HG03025 (cell line): ENCODE data around the gene TUBA3C.

Experiments used
- ATAC-seq: cut with Tn5 transposase; IDR thresholded peaks from one replicate; pipeline ENCODE4 v1.9.1; 2021; ENCODE audit warnings: mild to moderate bottlenecking, moderate library complexity; ENCODE audit not compliant: unreplicated experiment, low FRiP score

TUBA3C gene

DNA sequence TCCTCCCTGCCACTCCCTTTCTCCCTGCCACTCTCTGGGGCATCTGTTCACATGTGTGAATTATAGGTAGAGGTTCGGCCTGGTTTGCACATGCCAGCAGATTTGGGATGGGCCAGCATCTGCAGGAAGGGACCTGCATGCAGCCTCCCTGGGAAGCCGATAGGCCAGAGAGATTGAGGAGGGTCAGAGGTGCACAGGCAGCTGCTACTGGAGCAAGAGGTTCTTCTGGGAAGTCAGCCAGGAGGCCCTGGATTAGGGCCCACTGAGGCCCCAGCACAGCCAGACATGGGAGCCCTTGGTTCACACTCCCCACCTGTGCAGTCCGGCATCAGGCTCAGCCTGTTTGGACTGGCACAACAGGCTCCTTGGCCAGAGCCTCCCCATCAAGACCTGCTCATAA lies 12.1 kb downstream of the TUBA3C start:
- no peak for ATAC-seq

GRCh38 chr13:19161308-19161707 lies 20.3 kb downstream of the TUBA3C start:
- ATAC-seq: no peak

- no peak for ATAC-seq
These were observed 21.7 kb downstream of the TUBA3C start for GRCh38 chr13:19159761-19160420.

GRCh38 chr13:19159181-19159580 lies 22.4 kb downstream of the TUBA3C start:
- ATAC-seq: no peak

- no peak for ATAC-seq
These were observed 23.0 kb downstream of the TUBA3C start for GRCh38 chr13:19158526-19159174.

- no peak for ATAC-seq
These were observed 23.6 kb downstream of the TUBA3C start for GRCh38 chr13:19158006-19158405.

GRCh38 chr13:19157461-19157860 lies 24.2 kb downstream of the TUBA3C start:
- no peak for ATAC-seq

GRCh38 chr13:19156013-19156825 lies 25.4 kb downstream of the TUBA3C start:
- no peak for ATAC-seq

GRCh38 chr13:19155321-19155861 lies 26.2 kb downstream of the TUBA3C start:
- ATAC-seq: no peak

DNA sequence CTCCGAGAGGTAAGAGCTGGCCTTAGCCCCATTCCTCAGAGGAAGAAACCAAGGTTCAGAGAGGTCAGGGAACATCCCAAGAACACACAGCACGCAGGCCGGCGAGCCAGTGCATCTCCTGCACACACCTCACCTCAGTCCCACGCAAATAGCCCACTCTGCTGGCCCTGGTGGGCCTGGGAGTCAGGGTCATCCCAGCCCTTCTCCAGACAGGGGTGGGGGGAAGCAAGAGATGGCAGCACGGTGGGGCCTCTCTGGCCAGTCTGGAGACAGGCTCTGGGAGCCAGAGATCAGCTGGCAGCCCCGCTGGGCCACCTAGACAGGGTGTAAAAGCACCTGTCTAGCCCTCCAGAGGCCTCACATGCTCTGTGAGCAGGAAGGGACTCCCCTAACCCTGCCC lies 26.8 kb downstream of the TUBA3C start:
- no peak for ATAC-seq

DNA sequence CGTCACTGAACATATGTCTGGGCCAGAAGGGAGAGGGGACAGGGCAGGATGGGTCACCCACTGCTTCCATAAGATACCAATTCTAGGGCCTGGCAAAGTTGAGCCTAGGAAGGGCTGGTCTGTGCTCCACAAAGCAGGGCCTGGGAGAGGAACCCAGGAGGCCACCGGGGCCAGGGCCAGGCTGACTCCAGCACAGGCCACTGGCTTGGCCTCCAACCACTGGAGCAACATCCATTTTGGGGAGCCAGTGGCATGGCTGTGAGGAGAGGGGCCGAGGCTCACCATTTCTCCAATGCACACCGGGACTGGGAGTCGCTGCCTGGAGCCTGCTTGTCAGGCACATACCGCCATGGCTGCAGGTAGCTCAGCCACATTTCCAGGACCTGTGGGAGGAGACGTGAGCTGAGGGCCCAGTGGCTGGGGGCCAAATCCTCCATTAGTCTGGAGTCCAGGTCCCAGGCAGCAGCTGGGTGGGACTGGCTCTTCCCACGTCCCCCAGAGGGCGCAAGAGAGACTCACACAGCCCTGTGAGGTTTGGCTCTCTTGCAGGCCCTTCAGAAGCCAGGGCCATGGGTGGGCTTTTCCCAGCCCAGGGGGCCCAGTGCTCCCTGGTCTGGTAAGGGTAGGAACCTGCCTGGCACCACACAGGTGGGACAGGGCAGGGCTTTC lies 27.7 kb downstream of the TUBA3C start:
- no peak for ATAC-seq

GRCh38 chr13:19152403-19152802 lies 29.2 kb downstream of the TUBA3C start:
- ATAC-seq: no peak

DNA sequence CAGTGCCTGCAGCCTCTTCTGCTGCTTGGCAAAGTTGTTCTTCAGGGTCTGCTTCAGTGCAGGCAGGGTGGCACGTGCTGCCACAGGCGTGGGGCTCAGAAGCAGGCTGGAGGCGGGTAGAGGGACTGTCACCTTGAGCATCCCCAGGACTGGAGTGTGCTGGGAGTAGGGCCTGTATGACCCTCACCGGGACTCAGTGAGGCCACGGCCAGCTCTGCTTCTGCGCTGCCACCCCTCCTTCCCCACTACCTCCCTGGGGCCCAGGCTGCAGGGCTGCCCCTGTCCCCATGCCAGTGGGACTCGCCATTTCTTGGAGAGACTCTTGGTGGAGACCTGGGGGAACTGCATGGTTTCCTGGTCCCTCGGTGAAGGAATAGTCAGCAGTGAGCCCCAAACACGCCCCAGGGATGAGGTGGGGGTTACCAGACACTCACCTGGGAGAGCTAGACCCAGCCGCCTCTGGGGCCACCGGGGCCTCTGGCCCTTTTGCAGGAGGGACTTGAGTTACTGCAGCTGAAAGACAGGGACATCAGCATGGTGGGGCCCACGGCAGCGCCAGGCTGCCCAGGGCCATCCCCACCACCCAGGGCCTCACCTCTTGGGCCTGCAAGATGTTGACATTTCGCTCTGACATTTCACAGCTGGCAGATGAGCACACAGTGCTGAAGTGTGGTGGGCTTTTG lies 29.9 kb downstream of the TUBA3C start:
- no peak for ATAC-seq

- no peak for ATAC-seq
These were observed 30.9 kb downstream of the TUBA3C start for GRCh38 chr13:19150712-19151228.

DNA sequence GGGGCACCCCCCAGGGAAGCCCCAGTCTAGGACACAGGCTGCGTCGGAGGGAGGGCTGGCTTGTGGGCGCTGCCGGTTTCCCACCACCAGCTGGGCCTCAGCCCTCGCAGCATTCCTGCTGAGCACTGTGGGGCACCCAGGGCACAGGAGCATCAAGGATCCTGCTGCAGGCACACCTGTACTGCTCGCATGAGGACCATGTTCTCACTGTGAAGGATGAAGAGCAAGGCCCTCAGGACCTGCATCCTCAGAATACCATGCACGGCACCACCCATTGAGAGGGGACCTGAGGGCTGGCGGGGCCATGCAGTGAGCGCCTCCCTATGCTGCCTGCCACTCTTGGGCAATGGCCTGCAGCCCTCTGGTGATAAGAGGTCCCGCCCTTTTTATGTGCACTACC lies 31.4 kb downstream of the TUBA3C start:
- no peak for ATAC-seq

DNA sequence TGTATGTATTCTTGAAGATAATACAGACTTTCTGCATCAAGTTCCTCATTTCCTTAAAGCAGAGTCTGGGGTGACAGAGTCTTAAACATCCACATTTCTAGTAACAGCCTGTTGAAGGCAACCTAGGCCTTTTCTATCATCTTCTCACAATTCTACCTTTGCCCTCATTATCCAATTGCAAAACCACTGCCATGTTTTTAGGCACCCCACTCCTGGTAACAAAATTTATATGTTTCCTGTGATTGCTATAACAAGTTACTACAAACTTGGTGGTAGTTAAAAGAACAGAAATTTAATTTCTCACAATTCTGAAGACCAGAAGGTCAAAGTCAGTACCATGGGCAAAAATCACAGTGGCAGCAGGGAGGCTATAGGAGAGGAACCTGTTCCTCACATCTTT lies 33.1 kb downstream of the TUBA3C start:
- ATAC-seq: no peak
